Naive thymus-derived CD4-positive, alpha-beta T cell (primary cell): Measurements from ENCODE around the gene UGT1A6. TPM values are rescaled to one million over a fixed set of nuclear protein-coding genes. Genes with fewer than 3 reads are reported as not detected.
A peak's percentile ranks its signal among the peaks of the same experiment; 100 is the strongest.

Experiments used
- ATAC-seq: fragments of 150-1000 bp; cut with Tn5 transposase; 2 replicates; pipeline ENCODE4 v1.10.0; 2021; ENCODE audit warnings: mild to moderate bottlenecking, moderate library complexity
- CTCF ChIA-PET: fragments of 350-600 bp; sonication (Branson Sonifier 250); formaldehyde crosslinking; loops from one replicate; lab custom pipeline; 2021; ENCODE audit warnings: antibody characterized with exemption; lab: Charles Lee
- POLR2A ChIA-PET: fragments of 350-600 bp; sonication (Branson Sonifier 250); formaldehyde crosslinking; loops from one replicate; lab custom pipeline; 2021; ENCODE audit warnings: antibody characterized with exemption, inconsistent platforms; lab: Charles Lee
- DNase-seq, 9 donors: peaks; one replicate each; pipeline versions ENCODE4 v3.0.0 to v3.0.0-alpha.2; 2020 to 2022; ENCODE audit warnings: mixed read lengths in 1 of 9
- H3K27ac ChIP-seq: one replicate; pipeline ENCODE4 v1.7.0; 2013; ENCODE audit warnings: mild to moderate bottlenecking, low read depth, low read length, moderate library complexity
- H3K27me3 ChIP-seq, 2 donors: one replicate each; pipeline ENCODE4 v1.7.0; 2013; ENCODE audit warnings: low read length in 2 of 2, mild to moderate bottlenecking in 2 of 2, moderate library complexity in 2 of 2; ENCODE audit not compliant: control insufficient read depth in 2 of 2, insufficient read depth in 2 of 2
- H3K36me3 ChIP-seq, 3 experiments: 1 replicate in 2 of 3; 2 replicates in 1 of 3; pipeline ENCODE4 v1.7.0; 2013; ENCODE audit warnings: low read length in 3 of 3, mild to moderate bottlenecking in 3 of 3, moderate library complexity in 1 of 3; ENCODE audit not compliant: insufficient read depth in 3 of 3, control insufficient read depth in 2 of 3
- H3K4me1 ChIP-seq, 2 donors: one replicate each; pipeline ENCODE4 v1.7.0; 2013; ENCODE audit warnings: low read length in 2 of 2, mild to moderate bottlenecking in 2 of 2, moderate library complexity in 1 of 2; ENCODE audit not compliant: control insufficient read depth in 2 of 2, insufficient read depth in 2 of 2
- H3K4me3 ChIP-seq: 2 replicates; pipeline ENCODE4 v1.7.0; 2013; ENCODE audit warnings: mild to moderate bottlenecking, low read length
- H3K9me3 ChIP-seq, 3 experiments: 1 replicate in 2 of 3; 2 replicates in 1 of 3; pipeline ENCODE4 v1.7.0; 2013; ENCODE audit warnings: low read length in 3 of 3; ENCODE audit not compliant: control insufficient read depth in 2 of 3
- H3K27ac Mint-ChIP-seq, 9 donors: one replicate each; pipeline ENCODE4 v1.8.0; 2020 to 2022; ENCODE audit warnings: mixed read lengths in 9 of 9, mild to moderate bottlenecking in 8 of 9, moderate library complexity in 5 of 9, inconsistent platforms in 2 of 9
- H3K27me3 Mint-ChIP-seq, 5 donors: one replicate each; pipeline ENCODE4 v1.8.0; 2021 to 2022; ENCODE audit warnings: mixed read lengths in 5 of 5, mild to moderate bottlenecking in 1 of 5
- H3K36me3 Mint-ChIP-seq, 5 donors: one replicate each; pipeline ENCODE4 v1.8.0; 2020 to 2022; ENCODE audit warnings: mixed read lengths in 5 of 5, mild to moderate bottlenecking in 3 of 5, inconsistent platforms in 1 of 5
- H3K4me1 Mint-ChIP-seq, 7 donors: one replicate each; pipeline ENCODE4 v1.8.0; 2020 to 2022; ENCODE audit warnings: mixed read lengths in 7 of 7, mild to moderate bottlenecking in 3 of 7, inconsistent platforms in 1 of 7
- H3K4me3 Mint-ChIP-seq, 10 donors: one replicate each; pipeline ENCODE4 v1.8.0; 2020 to 2022; ENCODE audit warnings: mild to moderate bottlenecking in 10 of 10, mixed read lengths in 10 of 10, moderate library complexity in 6 of 10, inconsistent platforms in 2 of 10
- H3K9me3 Mint-ChIP-seq, 11 donors: one replicate each; pipeline ENCODE4 v1.8.0; 2020 to 2022; ENCODE audit warnings: mixed read lengths in 11 of 11, mild to moderate bottlenecking in 4 of 11, inconsistent platforms in 1 of 11, moderate library complexity in 1 of 11
- intact Hi-C, 2 donors: fragments of 100-400 bp; cut with micrococcal nuclease; formaldehyde crosslinking; loops; one replicate each; pipeline ENCODE4 v1.15.1; 2023
- polyA plus RNA-seq, 2 donors: library from polyadenylated mRNA; unstranded; fragments of 300-500 nt; fragmentation: Illumina TruSeq; gene quantifications; one replicate each; pipeline ENCODE4 v1.2.3, GENCODE V29; 2021
- total RNA-seq, 6 experiments: library from RNA in 5 of 6; stranded (reverse) in 5 of 6; gene quantifications; 1 replicate in 5 of 6; 2 replicates in 1 of 6; pipeline ENCODE4 v1.2.3 and lab custom pipeline; 2021 to 2026

UGT1A6 gene
- total and polyA plus RNA-seq, 7 experiments from 2014 or later, result not detected

DNA sequence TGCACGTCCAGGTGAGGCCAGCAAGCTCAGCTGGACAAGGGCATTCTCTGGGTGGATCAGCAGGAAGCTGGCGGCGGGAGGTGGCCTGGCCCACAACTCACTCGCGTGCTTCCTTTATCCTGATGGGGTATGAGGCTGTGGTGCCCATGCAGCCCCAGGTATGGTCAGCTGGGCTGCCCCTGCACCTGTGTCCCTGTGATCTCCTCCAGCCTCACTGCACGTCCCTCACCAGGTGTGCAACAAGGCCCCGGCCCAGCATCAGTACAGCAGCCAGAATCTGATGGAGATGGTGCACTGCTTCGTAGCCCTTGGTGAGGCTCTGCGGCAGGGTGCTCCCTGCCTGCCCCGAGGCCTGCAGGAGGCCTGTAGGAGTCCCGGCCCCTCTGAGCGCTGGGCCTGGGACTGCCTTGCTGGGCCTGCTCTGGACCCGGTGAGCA, 103.1 kb downstream of the UGT1A6 start:
- Mint-ChIP-seq H3K27me3 (no peaks in the 10 kb centered on the region), H3K4me1 (peaks cover 0 to 2% (median 0%) of the 10 kb centered on the region in 7 donors), H3K36me3 (no peaks in the 10 kb centered on the region), H3K4me3 (no peak overlapping the region), H3K27ac (no peak overlapping the region), H3K9me3 (peaks cover 0 to 2% (median 0%) of the 10 kb centered on the region in 11 donors)
- intact Hi-C loops, result no loop called here
- no peaks in the 10 kb centered on the region for H3K27me3 ChIP-seq
- no peaks in the 10 kb centered on the region for H3K4me1 ChIP-seq
- no peak overlapping the region for H3K4me3 ChIP-seq
- DNase-seq (peak in 1 of 9 donors; percentile 2), ATAC-seq (no peak)
- POLR2A ChIA-PET, result no interaction called here
- no peak overlapping the region for H3K27ac ChIP-seq
- H3K36me3 ChIP-seq, result no peaks in the 10 kb centered on the region
- no peaks in the 10 kb centered on the region for H3K9me3 ChIP-seq
- CTCF ChIA-PET, result no interaction called here

DNA sequence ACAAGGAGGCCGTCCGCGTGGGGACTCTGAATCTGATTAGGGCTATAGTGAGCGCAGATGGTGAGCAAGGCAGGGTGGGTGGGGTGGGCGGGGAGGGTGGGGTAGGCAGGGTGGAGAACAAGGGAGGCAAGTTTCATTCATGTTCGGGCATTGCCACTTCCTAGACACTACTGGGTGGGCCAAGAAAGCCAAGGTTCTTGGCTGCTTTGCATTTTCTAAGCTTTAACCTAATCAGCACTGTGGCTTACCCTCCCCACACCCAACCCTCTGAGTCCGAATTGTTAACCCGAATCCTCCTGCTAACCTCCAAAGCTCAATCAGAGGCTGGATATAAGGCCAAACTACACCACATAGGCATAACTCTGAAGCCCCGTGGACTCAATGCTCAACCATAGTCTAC, 103.6 kb downstream of the UGT1A6 start:
- ATAC-seq, result no peak
- Mint-ChIP-seq H3K4me1 (peaks cover 0 to 2% (median 0%) of the 10 kb centered on the region in 7 donors), H3K27me3 (no peaks in the 10 kb centered on the region), H3K36me3 (no peaks in the 10 kb centered on the region), H3K9me3 (peaks cover 0 to 2% (median 0%) of the 10 kb centered on the region in 11 donors), H3K4me3 (no peak overlapping the region), H3K27ac (no peak overlapping the region)
- H3K27me3 ChIP-seq, result no peaks in the 10 kb centered on the region
- peak in 1 of 9 donors; percentile 6 for DNase-seq
- no peak overlapping the region for H3K27ac ChIP-seq
- no peaks in the 10 kb centered on the region for H3K9me3 ChIP-seq
- intact Hi-C loops, result no loop called here
- CTCF ChIA-PET, result no interaction called here
- POLR2A ChIA-PET, result no interaction called here
- no peaks in the 10 kb centered on the region for H3K36me3 ChIP-seq
- H3K4me1 ChIP-seq, result no peaks in the 10 kb centered on the region
- no peak overlapping the region for H3K4me3 ChIP-seq

DNA sequence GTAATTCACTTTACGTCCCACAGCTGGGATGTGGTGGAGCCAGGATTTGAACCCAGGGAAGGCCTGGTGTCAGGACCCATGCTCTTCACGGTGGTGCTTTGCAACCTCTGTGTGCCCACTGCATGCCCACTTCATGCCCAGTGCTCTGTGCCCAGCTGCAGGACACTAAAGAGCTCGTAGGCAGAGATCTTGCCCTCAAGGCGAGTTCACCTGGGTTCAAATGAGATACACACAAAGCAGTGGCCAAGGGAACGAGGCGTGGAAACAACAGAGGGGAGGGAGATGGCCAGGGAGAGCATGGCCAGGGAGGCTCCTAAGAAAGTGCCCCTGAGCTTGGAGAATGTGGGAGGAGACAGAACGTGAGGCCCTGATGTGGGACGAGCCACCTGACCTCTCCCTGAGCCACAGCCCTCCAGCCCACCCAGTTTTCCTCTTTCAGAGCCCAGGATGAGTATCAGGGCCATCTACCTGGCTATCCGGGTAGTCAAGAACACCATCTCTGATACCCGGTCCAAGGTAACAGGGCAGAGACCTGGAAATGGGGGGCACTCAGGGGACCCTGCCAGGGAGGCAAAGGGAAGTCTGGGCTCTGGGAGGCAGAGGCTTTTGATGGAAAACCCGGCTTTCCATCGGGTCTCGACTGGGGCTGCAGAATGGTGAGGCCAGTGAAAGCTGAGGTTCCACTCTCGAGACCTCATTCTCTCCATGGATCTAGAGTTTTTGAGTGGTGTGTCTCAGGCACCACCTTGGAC, 105.8 kb downstream of the UGT1A6 start:
- H3K4me3 ChIP-seq, result no peak overlapping the region
- no peaks in the 10 kb centered on the region for H3K36me3 ChIP-seq
- DNase-seq (peak in 2 of 9 donors; percentile 3 to 11), ATAC-seq (no peak)
- H3K27me3 ChIP-seq, result no peaks in the 10 kb centered on the region
- no peaks in the 10 kb centered on the region for H3K9me3 ChIP-seq
- intact Hi-C loops, result no loop called here
- Mint-ChIP-seq H3K4me3 (no peak overlapping the region), H3K4me1 (peaks cover 0 to 2% (median 0%) of the 10 kb centered on the region in 7 donors), H3K27ac (no peak overlapping the region), H3K9me3 (peaks cover 0 to 2% (median 0%) of the 10 kb centered on the region in 11 donors), H3K27me3 (peaks cover 0 to 14% (median 8%) of the 10 kb centered on the region in 5 donors), H3K36me3 (no peaks in the 10 kb centered on the region)
- H3K27ac ChIP-seq, result no peak overlapping the region
- ChIA-PET POLR2A (no interaction called here), CTCF (no interaction called here)
- no peaks in the 10 kb centered on the region for H3K4me1 ChIP-seq

DNA sequence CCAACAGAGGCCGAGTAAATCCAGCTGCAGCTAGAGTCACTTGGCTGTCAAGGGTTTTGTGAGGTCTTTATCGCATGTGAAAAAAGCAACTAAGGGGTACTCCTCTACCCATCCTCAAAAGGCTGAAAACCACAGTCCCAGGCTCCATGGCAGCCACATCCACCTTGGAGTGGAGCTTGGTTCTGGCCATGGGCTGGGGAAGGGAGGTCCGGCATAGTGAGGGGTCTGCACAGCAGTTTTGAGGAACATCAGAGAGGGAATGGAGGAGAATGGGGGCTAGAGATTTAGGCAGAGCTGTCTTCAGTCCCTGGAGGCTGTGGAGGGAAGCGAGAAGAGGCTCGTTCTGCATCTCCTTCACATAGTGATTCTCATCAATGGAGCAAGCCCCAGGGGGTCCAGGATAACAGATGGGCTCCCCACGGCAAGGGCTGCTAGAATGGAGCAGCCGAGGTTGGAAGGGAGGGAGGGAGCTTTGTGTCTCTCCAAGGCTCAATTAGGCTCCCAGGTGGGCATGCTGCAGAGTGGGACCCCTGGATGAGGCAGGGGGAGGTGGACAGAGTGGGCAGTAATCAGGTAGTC, 106.5 kb downstream of the UGT1A6 start:
- no peaks in the 10 kb centered on the region for H3K36me3 ChIP-seq
- intact Hi-C loops, result no loop called here
- H3K27me3 ChIP-seq, result no peaks in the 10 kb centered on the region
- peaks cover 0 to 2% (median 0%) of the 10 kb centered on the region in 7 donors for H3K4me1 Mint-ChIP-seq
- no peak overlapping the region for H3K27ac ChIP-seq
- no peaks in the 10 kb centered on the region for H3K4me1 ChIP-seq
- CTCF ChIA-PET, result no interaction called here
- no peak overlapping the region for H3K4me3 ChIP-seq
- no peak for ATAC-seq
- no peaks in the 10 kb centered on the region for H3K9me3 ChIP-seq
- peaks cover 0 to 16% (median 12%) of the 10 kb centered on the region in 5 donors for H3K27me3 Mint-ChIP-seq
- peaks cover 0 to 2% (median 0%) of the 10 kb centered on the region in 11 donors for H3K9me3 Mint-ChIP-seq
- no peak for DNase-seq
- H3K36me3 Mint-ChIP-seq, result no peaks in the 10 kb centered on the region
- POLR2A ChIA-PET, result no interaction called here
- H3K4me3 Mint-ChIP-seq, result no peak overlapping the region
- no peak overlapping the region for H3K27ac Mint-ChIP-seq

DNA sequence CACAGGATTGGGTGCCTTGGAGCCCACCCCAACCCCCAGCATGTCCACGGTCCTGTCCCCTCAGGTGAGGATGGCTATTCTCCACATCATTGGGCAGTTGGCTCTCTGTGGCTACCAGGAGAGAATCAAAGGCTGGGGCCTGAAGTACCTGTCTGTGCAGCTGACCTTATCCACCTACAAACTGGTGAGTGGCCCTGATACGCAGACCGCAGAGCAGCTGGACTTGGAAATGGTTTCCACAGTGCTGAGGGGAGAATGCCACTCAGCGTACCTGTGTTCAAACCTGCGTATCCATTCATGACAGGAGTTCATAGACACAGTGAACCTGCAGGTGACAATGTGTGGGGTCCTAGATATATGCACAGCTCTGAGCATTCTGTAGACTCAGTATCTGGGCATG, 107.0 kb downstream of the UGT1A6 start:
- Mint-ChIP-seq H3K27ac (no peak overlapping the region), H3K4me3 (no peak overlapping the region), H3K36me3 (no peaks in the 10 kb centered on the region), H3K9me3 (peaks cover 0 to 2% (median 0%) of the 10 kb centered on the region in 11 donors), H3K4me1 (peaks cover 0 to 2% (median 0%) of the 10 kb centered on the region in 7 donors), H3K27me3 (peaks cover 0 to 20% (median 15%) of the 10 kb centered on the region in 5 donors)
- POLR2A ChIA-PET, result no interaction called here
- no peak overlapping the region for H3K27ac ChIP-seq
- intact Hi-C loops, result no loop called here
- DNase-seq, result no peak
- no peaks in the 10 kb centered on the region for H3K27me3 ChIP-seq
- CTCF ChIA-PET, result no interaction called here
- H3K4me1 ChIP-seq, result no peaks in the 10 kb centered on the region
- no peaks in the 10 kb centered on the region for H3K36me3 ChIP-seq
- no peak overlapping the region for H3K4me3 ChIP-seq
- no peaks in the 10 kb centered on the region for H3K9me3 ChIP-seq
- ATAC-seq, result no peak

DNA sequence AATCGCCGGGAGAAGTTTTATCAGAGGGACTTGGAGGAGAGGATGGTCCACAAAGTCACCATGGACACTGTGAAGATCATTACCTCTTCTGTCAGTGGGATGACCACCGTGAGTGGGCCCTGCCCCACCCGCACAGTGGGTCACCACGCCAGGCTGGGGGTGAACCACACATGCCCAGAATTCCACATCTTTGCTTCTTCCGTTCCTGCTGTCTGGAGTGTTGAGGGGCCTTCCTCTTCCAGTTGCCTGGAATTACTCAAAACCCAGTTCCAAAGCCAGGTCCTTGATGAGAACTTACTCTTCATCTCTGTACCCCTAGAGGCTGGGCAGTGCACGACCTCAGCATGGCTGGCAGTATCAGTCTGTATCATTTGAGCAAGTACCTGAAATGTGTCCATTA, 107.5 kb downstream of the UGT1A6 start:
- Mint-ChIP-seq H3K27me3 (peaks cover 2 to 20% (median 15%) of the 10 kb centered on the region in 5 donors), H3K4me1 (peaks cover 0 to 2% (median 0%) of the 10 kb centered on the region in 7 donors), H3K4me3 (no peak overlapping the region), H3K36me3 (no peaks in the 10 kb centered on the region), H3K27ac (no peak overlapping the region), H3K9me3 (no peaks in the 10 kb centered on the region)
- POLR2A ChIA-PET, result no interaction called here
- H3K36me3 ChIP-seq, result no peaks in the 10 kb centered on the region
- intact Hi-C loops, result no loop called here
- no peaks in the 10 kb centered on the region for H3K4me1 ChIP-seq
- H3K27me3 ChIP-seq, result no peaks in the 10 kb centered on the region
- no peaks in the 10 kb centered on the region for H3K9me3 ChIP-seq
- H3K4me3 ChIP-seq, result no peak overlapping the region
- H3K27ac ChIP-seq, result no peak overlapping the region
- CTCF ChIA-PET, result no interaction called here
- ATAC-seq (no peak), DNase-seq (no peak)
